ENCODE results near the gene KRTAP25-1.

KRTAP25-1 gene

GRCh38 chr21:30289215-30289614 lies at the start of gene KRTAP25-1:
Gene KRTAP25-1 (minus strand): TSS chr21:30289514. CDS start chr21:30289490, 24 bp downstream.
- DNase-seq, result no peak

- DNase-seq, result no peak
These were observed 49.4 kb upstream of the KRTAP25-1 start for GRCh38 chr21:30338717-30339116.

GRCh38 chr21:30337772-30338171 lies 48.5 kb upstream of the KRTAP25-1 start:
- no peak for DNase-seq

GRCh38 chr21:30337276-30337744 lies 48.0 kb upstream of the KRTAP25-1 start, which contains the start of gene KRTAP27-1:
Gene KRTAP27-1 (minus strand): TSS chr21:30337694. CDS start chr21:30337668, 26 bp downstream.
- no peak for DNase-seq

GRCh38 chr21:30336596-30336995 lies 47.3 kb upstream of the KRTAP25-1 start:
- peak; percentile 36 for DNase-seq

GRCh38 chr21:30333736-30334135 lies 44.4 kb upstream of the KRTAP25-1 start:
- no peak for DNase-seq

GRCh38 chr21:30332681-30333080 lies 43.4 kb upstream of the KRTAP25-1 start:
- no peak for DNase-seq

GRCh38 chr21:30329203-30329875 lies 40.0 kb upstream of the KRTAP25-1 start:
- DNase-seq, result peak; percentile 6

GRCh38 chr21:30326390-30326789 lies 37.1 kb upstream of the KRTAP25-1 start:
- no peak for DNase-seq

- DNase-seq, result no peak
These were observed 30.9 kb upstream of the KRTAP25-1 start, which contains the start of gene KRTAP26-1 for GRCh38 chr21:30320215-30320614. Gene KRTAP26-1 (minus strand): TSS chr21:30320315. CDS start chr21:30320035, 280 bp downstream.

GRCh38 chr21:30315701-30316100 lies 26.4 kb upstream of the KRTAP25-1 start:
- DNase-seq, result no peak

GRCh38 chr21:30306884-30307283 lies 17.6 kb upstream of the KRTAP25-1 start:
- DNase-seq, result no peak

- no peak for DNase-seq
These were observed 15.8 kb upstream of the KRTAP25-1 start for GRCh38 chr21:30305136-30305535.

- no peak for DNase-seq
These were observed 6.5 kb downstream of the KRTAP25-1 start, which contains the start of gene KRTAP24-1 for GRCh38 chr21:30282850-30283249. Gene KRTAP24-1 (minus strand): TSS chr21:30282950. CDS start chr21:30282932, 18 bp downstream.

GRCh38 chr21:30271611-30272010 lies 17.7 kb downstream of the KRTAP25-1 start:
- no peak for DNase-seq

- DNase-seq, result no peak
These were observed 18.2 kb downstream of the KRTAP25-1 start for GRCh38 chr21:30271156-30271555.

GRCh38 chr21:30269803-30270530 lies 19.3 kb downstream of the KRTAP25-1 start:
- no peak for DNase-seq

GRCh38 chr21:30268608-30269197 lies 20.6 kb downstream of the KRTAP25-1 start:
- no peak for DNase-seq

GRCh38 chr21:30257773-30258172 lies 31.5 kb downstream of the KRTAP25-1 start:
- DNase-seq, result peak; percentile 31

- DNase-seq, result no peak
These were observed 33.2 kb downstream of the KRTAP25-1 start for GRCh38 chr21:30256100-30256499.

GRCh38 chr21:30255679-30256078 lies 33.6 kb downstream of the KRTAP25-1 start:
- DNase-seq, result no peak

- DNase-seq, result no peak
These were observed 37.5 kb downstream of the KRTAP25-1 start for GRCh38 chr21:30251781-30252180.

- no peak for DNase-seq
These were observed 39.4 kb downstream of the KRTAP25-1 start for GRCh38 chr21:30249936-30250335.
